HG02938 (cell line): ENCODE results near the gene PPP6R1.

Experiments
- ATAC-seq: cut with Tn5 transposase; IDR thresholded peaks from one replicate; pipeline ENCODE4 v1.9.1; 2021; ENCODE audit warnings: mild to moderate bottlenecking, moderate library complexity; ENCODE audit not compliant: unreplicated experiment

The PPP6R1 gene

DNA sequence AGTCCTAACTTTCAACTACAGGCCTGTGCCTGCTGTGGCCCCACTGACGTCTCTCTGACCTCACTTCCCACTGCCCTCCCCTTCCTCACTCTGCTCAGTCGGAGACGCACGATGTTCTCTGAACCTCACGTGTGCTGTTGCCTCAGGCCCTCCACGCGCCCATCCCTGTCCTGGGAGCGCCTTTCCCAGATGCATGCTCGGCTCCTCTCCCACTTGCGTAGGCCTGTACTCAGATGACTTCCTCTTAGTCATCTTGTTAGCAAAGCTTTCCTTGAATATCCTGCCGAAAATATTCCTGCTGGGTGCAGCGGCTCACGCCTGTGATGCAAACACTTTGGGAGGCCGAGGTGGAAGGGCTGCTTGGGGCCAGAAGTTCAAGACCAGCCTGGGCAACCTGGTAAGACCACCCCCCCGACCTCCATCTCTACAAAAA is 69.4 kb downstream of the PPP6R1 start:
- no peak for ATAC-seq

DNA sequence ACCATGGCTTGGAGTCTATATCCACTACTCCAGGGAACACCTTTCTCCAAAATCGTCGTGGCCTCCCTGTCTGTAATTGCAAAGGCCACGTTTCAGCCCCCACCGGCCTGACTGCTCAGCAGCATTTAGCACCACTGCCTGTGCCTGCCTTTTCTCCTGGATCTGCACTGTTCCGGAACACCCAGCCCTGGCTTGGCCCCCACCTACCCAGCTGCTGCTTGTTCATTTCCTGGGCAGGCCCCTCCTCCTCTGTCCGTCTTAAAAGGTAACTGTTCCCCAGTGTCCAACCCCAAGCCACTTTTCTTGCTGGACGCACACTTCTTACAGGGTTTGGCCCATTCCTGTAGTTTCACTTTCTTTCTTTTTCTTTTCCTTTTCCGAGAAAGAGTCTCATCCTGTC is 70.2 kb downstream of the PPP6R1 start:
- ATAC-seq, result no peak

DNA sequence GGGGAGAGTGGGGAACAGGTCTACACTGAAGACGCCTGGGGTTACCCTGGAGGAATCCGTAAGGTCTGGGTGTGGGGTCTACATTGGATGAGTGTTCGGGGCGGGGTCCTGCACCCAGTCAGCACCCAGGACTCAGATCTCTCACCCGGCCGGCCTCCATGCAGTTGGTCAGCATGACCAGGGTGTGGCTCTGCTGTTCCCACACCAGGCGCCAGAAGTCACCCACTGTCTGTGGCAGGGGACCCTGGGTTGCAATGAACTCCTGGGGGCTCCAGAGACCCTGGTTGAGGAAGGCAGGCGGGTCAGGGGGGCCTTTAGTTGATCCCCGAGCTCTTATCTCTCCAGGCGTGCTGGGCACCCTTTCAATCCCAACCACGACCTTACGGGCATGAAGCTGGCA is 72.7 kb downstream of the PPP6R1 start:
- no peak for ATAC-seq

DNA sequence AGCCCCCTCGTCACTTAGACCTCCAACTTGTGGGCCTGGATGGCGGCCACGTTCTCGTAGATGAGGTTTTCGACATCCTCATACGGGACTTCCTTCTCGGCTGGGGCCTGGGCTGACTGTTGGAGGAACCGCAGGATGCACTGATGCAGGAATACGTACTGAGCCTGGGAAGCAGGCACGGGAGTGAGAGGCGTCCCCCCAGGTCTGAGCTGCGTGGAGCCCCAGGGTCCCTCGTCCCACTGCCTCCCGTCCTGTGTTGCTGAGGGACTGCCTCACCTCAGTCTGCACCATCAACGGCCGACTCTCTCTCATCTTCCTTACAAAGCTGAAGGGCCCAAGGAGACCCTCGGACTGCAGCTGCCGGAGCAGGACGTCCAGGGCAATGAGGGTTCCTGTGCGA is 77.1 kb downstream of the PPP6R1 start:
- no peak for ATAC-seq
